CD8-positive, alpha-beta memory T cell (primary cell): Measurements from ENCODE around the gene RAD51B. TPM values are rescaled to one million over a fixed set of nuclear protein-coding genes. Genes with fewer than 3 reads are reported as not detected.
A peak's percentile ranks its signal among the peaks of the same experiment; 100 is the strongest.

Experiments used
- CTCF ChIA-PET: fragments of 350-600 bp; sonication (Branson Sonifier 250); formaldehyde crosslinking; loops from one replicate; lab custom pipeline; 2021; ENCODE audit warnings: antibody characterized with exemption; lab: Charles Lee
- POLR2A ChIA-PET: fragments of 350-600 bp; sonication (Branson Sonifier 250); formaldehyde crosslinking; loops from one replicate; lab custom pipeline; 2021; ENCODE audit warnings: antibody characterized with exemption; lab: Charles Lee
- DNase-seq, 5 donors: peaks; one replicate each; pipeline versions ENCODE4 v3.0.0 to v3.0.0-alpha.2; 2020 to 2022; ENCODE audit warnings: mixed read lengths in 1 of 5
- H3K27ac ChIP-seq: one replicate; pipeline ENCODE4 v1.7.0; 2013; ENCODE audit warnings: low read depth, mild to moderate bottlenecking, low read length, moderate library complexity
- H3K27me3 ChIP-seq: 2 replicates; pipeline ENCODE4 v1.7.0; 2013; ENCODE audit warnings: low read length, mild to moderate bottlenecking; ENCODE audit not compliant: insufficient read depth, poor library complexity, severe bottlenecking
- H3K36me3 ChIP-seq: 2 replicates; pipeline ENCODE4 v1.7.0; 2013; ENCODE audit warnings: mild to moderate bottlenecking, low read length, moderate library complexity; ENCODE audit not compliant: insufficient read depth
- H3K4me1 ChIP-seq: 2 replicates; pipeline ENCODE4 v1.7.0; 2013; ENCODE audit warnings: mild to moderate bottlenecking, low read length, moderate library complexity; ENCODE audit not compliant: insufficient read depth
- H3K4me3 ChIP-seq: 2 replicates; pipeline ENCODE4 v1.7.0; 2013; ENCODE audit warnings: mild to moderate bottlenecking, low read length
- H3K9me3 ChIP-seq: 2 replicates; pipeline ENCODE4 v1.7.0; 2013; ENCODE audit warnings: mild to moderate bottlenecking, low read length
- H3K27ac Mint-ChIP-seq, 8 donors: one replicate each; pipeline ENCODE4 v1.8.0; 2020 to 2021; ENCODE audit warnings: mixed read lengths in 8 of 8, mild to moderate bottlenecking in 6 of 8, inconsistent platforms in 3 of 8, moderate library complexity in 3 of 8
- H3K27me3 Mint-ChIP-seq, 2 donors: one replicate each; pipeline ENCODE4 v1.8.0; 2020 to 2021; ENCODE audit warnings: mixed read lengths in 2 of 2, mild to moderate bottlenecking in 1 of 2, moderate library complexity in 1 of 2
- H3K36me3 Mint-ChIP-seq, 3 donors: one replicate each; pipeline ENCODE4 v1.8.0; 2020 to 2021; ENCODE audit warnings: mixed read lengths in 3 of 3, inconsistent platforms in 1 of 3, mild to moderate bottlenecking in 1 of 3
- H3K4me1 Mint-ChIP-seq, 3 donors: one replicate each; pipeline ENCODE4 v1.8.0; 2020 to 2021; ENCODE audit warnings: mixed read lengths in 3 of 3, inconsistent platforms in 1 of 3, mild to moderate bottlenecking in 1 of 3
- H3K4me3 Mint-ChIP-seq, 7 donors: one replicate each; pipeline ENCODE4 v1.8.0; 2020 to 2021; ENCODE audit warnings: mixed read lengths in 7 of 7, mild to moderate bottlenecking in 6 of 7, moderate library complexity in 4 of 7, inconsistent platforms in 2 of 7
- H3K9me3 Mint-ChIP-seq, 5 donors: one replicate each; pipeline ENCODE4 v1.8.0; 2020 to 2022; ENCODE audit warnings: mixed read lengths in 5 of 5, mild to moderate bottlenecking in 3 of 5, moderate library complexity in 2 of 5, inconsistent platforms in 1 of 5
- polyA plus RNA-seq: library from polyadenylated mRNA; unstranded; fragments of 300-500 nt; fragmentation: Illumina TruSeq; gene quantifications from one replicate; pipeline ENCODE4 v1.2.3, GENCODE V29; 2021
- total RNA-seq, 2 experiments: library from RNA; stranded (reverse); gene quantifications; one replicate each; pipeline ENCODE4 v1.2.3, GENCODE V29; 2021

RAD51B gene
- total and polyA plus RNA-seq, 3 experiments from 2014 or later, result 15.7 to 22.9 (median 17.4) TPM

DNA sequence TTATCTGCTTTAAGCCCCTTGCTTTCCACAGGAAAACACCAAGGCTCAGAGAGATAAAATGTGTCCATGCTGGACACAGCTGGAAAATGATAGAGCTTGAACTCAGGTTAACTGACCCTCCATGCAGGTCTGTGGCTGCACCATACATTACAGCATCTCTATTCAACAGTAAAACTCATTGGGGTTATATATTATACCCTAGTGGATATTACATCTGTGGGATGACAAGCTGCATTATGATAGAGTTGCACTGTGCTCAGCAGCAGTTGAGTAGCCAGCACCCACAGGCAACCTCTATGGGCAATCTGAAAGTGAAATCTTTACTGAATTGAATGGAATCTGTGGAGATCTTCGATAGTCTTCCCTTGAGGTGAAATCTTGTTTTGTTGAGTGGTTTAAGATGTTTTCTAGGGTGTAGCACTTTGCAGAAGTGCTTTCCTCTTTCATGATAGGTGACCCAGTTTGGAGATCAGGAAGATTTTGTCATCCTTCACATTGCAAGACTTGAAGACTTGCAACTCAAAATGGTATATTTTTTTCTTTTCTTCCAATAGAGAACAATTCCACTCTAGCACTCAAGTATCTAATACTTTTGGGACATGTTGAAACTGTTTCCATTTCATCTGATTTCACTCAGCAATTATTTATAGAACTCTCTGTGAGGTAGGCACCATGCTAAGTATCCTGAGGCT lies 389.2 kb downstream of the RAD51B start:
- Mint-ChIP-seq H3K4me1 (peaks cover 49 to 58% (median 55%) of the 10 kb centered on the region in 3 donors), H3K27me3 (no peaks in the 10 kb centered on the region), H3K36me3 (peaks cover 0 to 5% (median 3%) of the 10 kb centered on the region in 3 donors), H3K9me3 (no peaks in the 10 kb centered on the region), H3K27ac (peak overlapping the region; percentile 17 to 96 (median 77)), H3K4me3 (peak overlapping the region; percentile 16 to 87 (median 52))
- Histone ChIP-seq H3K36me3 (no peaks in the 10 kb centered on the region), H3K9me3 (no peaks in the 10 kb centered on the region), H3K27me3 (no peaks in the 10 kb centered on the region), H3K4me1 (peaks cover 37% of the 10 kb centered on the region), H3K27ac (no peak overlapping the region), H3K4me3 (no peak overlapping the region)
- ChIA-PET CTCF (interaction anchor here (0.8 kb wide), 1 partner anchor 39 kb away, joined by 3 read pairs; no protein-coding TSS in a partner anchor), POLR2A (no interaction called here)
- peak in 1 of 5 donors; percentile 11 for DNase-seq

GRCh38 chr14:68210729-68211299 lies 391.2 kb downstream of the RAD51B start:
- Mint-ChIP-seq H3K27ac (peak overlapping the region; percentile 86 to 97 (median 94)), H3K9me3 (no peaks in the 10 kb centered on the region), H3K4me1 (peaks cover 64 to 76% (median 72%) of the 10 kb centered on the region in 3 donors), H3K36me3 (peaks cover 0 to 3% (median 0%) of the 10 kb centered on the region in 3 donors), H3K27me3 (no peaks in the 10 kb centered on the region), H3K4me3 (peak overlapping the region; percentile 78 to 87 (median 85))
- CTCF ChIA-PET, result interaction anchor here (0.5 to 1.2 kb wide), 3 partner anchors 150 to 633 kb away, joined by 3 to 5 read pairs (median 3); no protein-coding TSS in a partner anchor
- Histone ChIP-seq H3K36me3 (no peaks in the 10 kb centered on the region), H3K27me3 (no peaks in the 10 kb centered on the region), H3K4me3 (peak overlapping the region; percentile 43), H3K4me1 (peaks cover 46% of the 10 kb centered on the region), H3K9me3 (no peaks in the 10 kb centered on the region), H3K27ac (peak overlapping the region; percentile 49)
- peak; percentile 22 to 64 (median 34) for DNase-seq
- POLR2A ChIA-PET, result interaction anchor here (1.0 to 1.5 kb wide), 3 partner anchors 582 to 618 kb away, joined by 3 to 10 read pairs (median 5); partner anchors contain the start of gene ZFP36L1

DNA sequence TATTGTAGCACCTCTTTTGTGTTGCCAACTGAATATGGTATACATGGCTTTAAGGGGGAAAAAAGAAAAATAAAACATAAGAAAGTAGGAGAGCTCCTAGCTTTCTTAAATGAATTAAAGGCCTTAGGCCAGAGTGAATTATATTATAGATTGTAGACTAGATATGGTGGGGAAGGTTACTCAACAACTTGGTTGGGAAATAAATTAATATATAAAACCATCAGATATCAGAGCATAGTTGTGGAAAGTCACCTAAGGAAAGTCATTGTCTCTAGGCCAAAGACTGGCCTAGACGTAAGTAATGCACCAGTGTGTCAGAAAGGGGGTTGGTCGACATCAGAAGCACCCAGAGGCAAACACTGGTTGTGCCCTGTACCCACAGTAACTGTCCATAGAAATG lies 391.8 kb downstream of the RAD51B start:
- ChIA-PET CTCF (interaction anchor here (0.8 to 1.2 kb wide), 2 partner anchors 584 to 633 kb away, joined by 3 to 5 read pairs; no protein-coding TSS in a partner anchor), POLR2A (interaction anchor here (1.0 to 1.5 kb wide), 2 partner anchors 582 to 617 kb away, joined by 5 to 10 read pairs; partner anchors contain the start of gene ZFP36L1)
- Mint-ChIP-seq H3K36me3 (no peaks in the 10 kb centered on the region), H3K9me3 (no peaks in the 10 kb centered on the region), H3K27me3 (no peaks in the 10 kb centered on the region), H3K4me1 (peaks cover 64 to 76% (median 72%) of the 10 kb centered on the region in 3 donors), H3K4me3 (peak overlapping the region; percentile 78 to 87 (median 85)), H3K27ac (peak overlapping the region; percentile 86 to 97 (median 94))
- H3K4me3 ChIP-seq, result no peak overlapping the region
- H3K27me3 ChIP-seq, result no peaks in the 10 kb centered on the region
- H3K4me1 ChIP-seq, result peaks cover 46% of the 10 kb centered on the region
- H3K36me3 ChIP-seq, result no peaks in the 10 kb centered on the region
- H3K27ac ChIP-seq, result no peak overlapping the region
- no peak for DNase-seq
- no peaks in the 10 kb centered on the region for H3K9me3 ChIP-seq

DNA sequence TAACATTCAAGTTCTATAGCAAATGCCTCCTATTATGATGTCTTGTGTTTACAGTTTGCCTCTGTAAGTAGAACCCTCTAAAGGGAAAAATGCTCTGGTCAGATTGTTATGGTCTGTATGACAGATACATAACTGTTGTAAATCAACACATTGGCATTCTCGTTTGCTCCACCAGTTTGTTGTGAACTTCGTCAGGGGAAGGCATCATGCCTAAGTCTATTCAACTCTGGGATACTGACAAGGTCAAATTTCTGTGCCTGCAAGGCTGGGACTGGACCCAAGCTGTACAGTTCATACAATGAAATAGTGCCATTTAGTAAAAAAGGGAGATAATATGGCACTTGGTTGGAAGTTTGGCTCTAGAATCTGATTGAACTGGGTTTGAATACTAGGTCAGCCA lies 392.3 kb downstream of the RAD51B start:
- Histone ChIP-seq H3K4me1 (peaks cover 46% of the 10 kb centered on the region), H3K27ac (no peak overlapping the region), H3K9me3 (no peaks in the 10 kb centered on the region), H3K4me3 (no peak overlapping the region), H3K27me3 (no peaks in the 10 kb centered on the region), H3K36me3 (no peaks in the 10 kb centered on the region)
- H3K4me1 Mint-ChIP-seq, result peaks cover 64 to 76% (median 72%) of the 10 kb centered on the region in 3 donors
- ChIA-PET POLR2A (interaction anchor here (1.5 kb wide), 1 partner anchor 581 kb away, joined by 10 read pairs; the partner anchor contains the start of gene ZFP36L1), CTCF (interaction anchor here (1.6 kb wide), 1 partner anchor 17 kb away, joined by 3 read pairs; no protein-coding TSS in a partner anchor)
- H3K9me3 Mint-ChIP-seq, result no peaks in the 10 kb centered on the region
- DNase-seq, result no peak
- H3K27ac Mint-ChIP-seq, result peak overlapping the region in 5 of 8 donors; percentile 50 to 96 (median 93)
- H3K4me3 Mint-ChIP-seq, result peak overlapping the region in 1 of 7 donors; percentile 13
- H3K27me3 Mint-ChIP-seq, result no peaks in the 10 kb centered on the region
- H3K36me3 Mint-ChIP-seq, result no peaks in the 10 kb centered on the region

DNA sequence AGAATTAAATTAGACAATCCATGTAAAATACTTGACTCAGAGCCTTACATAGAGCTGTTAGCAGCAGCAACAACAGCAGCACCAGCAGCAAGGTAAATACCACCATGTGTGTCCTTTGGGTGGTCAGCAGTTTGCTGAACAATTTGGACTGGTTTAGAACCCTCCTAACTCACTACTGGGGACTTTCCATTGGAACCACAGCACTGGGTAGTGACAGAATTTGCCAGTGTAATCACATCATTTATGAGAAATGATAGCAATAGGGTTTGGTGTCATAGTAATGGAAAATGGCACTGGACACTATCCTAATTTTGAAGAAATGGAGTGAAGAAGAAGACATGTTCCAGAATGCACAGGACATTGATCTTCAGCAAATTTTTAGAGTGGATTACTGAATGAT lies 392.8 kb downstream of the RAD51B start:
- peaks cover 61 to 74% (median 71%) of the 10 kb centered on the region in 3 donors for H3K4me1 Mint-ChIP-seq
- Histone ChIP-seq H3K27me3 (no peaks in the 10 kb centered on the region), H3K4me1 (peaks cover 46% of the 10 kb centered on the region), H3K27ac (no peak overlapping the region), H3K9me3 (no peaks in the 10 kb centered on the region), H3K36me3 (no peaks in the 10 kb centered on the region), H3K4me3 (no peak overlapping the region)
- ChIA-PET POLR2A (no interaction called here), CTCF (interaction anchor here (1.6 kb wide), 1 partner anchor 17 kb away, joined by 3 read pairs; no protein-coding TSS in a partner anchor)
- H3K9me3 Mint-ChIP-seq, result no peaks in the 10 kb centered on the region
- no peak overlapping the region for H3K4me3 Mint-ChIP-seq
- H3K27ac Mint-ChIP-seq, result peak overlapping the region in 4 of 8 donors; percentile 50 to 93 (median 75)
- no peak for DNase-seq
- H3K27me3 Mint-ChIP-seq, result no peaks in the 10 kb centered on the region
- H3K36me3 Mint-ChIP-seq, result no peaks in the 10 kb centered on the region

DNA sequence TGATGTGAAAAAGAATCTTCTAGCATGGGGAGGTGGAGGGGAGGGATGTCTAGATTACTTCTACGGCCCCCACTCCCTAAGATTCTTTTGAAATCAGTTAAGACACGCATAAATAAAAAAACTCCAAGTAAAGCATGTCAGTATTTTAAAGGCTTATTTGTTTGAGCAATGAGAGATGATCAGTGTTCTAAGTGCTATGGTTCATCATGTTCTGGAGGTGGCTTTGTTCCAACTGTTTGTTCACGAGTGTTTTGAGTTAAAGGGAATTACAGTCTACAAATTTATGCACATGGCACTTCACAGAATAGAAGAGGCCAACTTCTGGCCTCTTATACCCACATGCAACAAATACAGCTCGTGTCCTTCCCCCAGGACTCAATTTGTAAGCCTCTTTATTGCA lies 394.9 kb downstream of the RAD51B start:
- Histone ChIP-seq H3K36me3 (no peaks in the 10 kb centered on the region), H3K4me3 (no peak overlapping the region), H3K9me3 (no peaks in the 10 kb centered on the region), H3K27ac (no peak overlapping the region), H3K4me1 (peaks cover 32% of the 10 kb centered on the region), H3K27me3 (no peaks in the 10 kb centered on the region)
- Mint-ChIP-seq H3K27me3 (no peaks in the 10 kb centered on the region), H3K36me3 (peaks cover 0 to 3% (median 2%) of the 10 kb centered on the region in 3 donors), H3K27ac (peak overlapping the region in 7 of 8 donors; percentile 15 to 87 (median 57)), H3K4me3 (peak overlapping the region in 4 of 7 donors; percentile 20 to 37 (median 34)), H3K9me3 (no peaks in the 10 kb centered on the region), H3K4me1 (peaks cover 47 to 58% (median 54%) of the 10 kb centered on the region in 3 donors)
- POLR2A ChIA-PET, result no interaction called here
- CTCF ChIA-PET, result no interaction called here
- no peak for DNase-seq

GRCh38 chr14:68215629-68216028 lies 396.1 kb downstream of the RAD51B start:
- POLR2A ChIA-PET, result no interaction called here
- CTCF ChIA-PET, result no interaction called here
- Mint-ChIP-seq H3K27ac (peak overlapping the region in 1 of 8 donors; percentile 24), H3K4me3 (peak overlapping the region in 1 of 7 donors; percentile 13), H3K36me3 (peaks cover 0 to 4% (median 3%) of the 10 kb centered on the region in 3 donors), H3K9me3 (no peaks in the 10 kb centered on the region), H3K4me1 (peaks cover 40 to 48% (median 42%) of the 10 kb centered on the region in 3 donors), H3K27me3 (no peaks in the 10 kb centered on the region)
- Histone ChIP-seq H3K9me3 (no peaks in the 10 kb centered on the region), H3K4me1 (peaks cover 20% of the 10 kb centered on the region), H3K36me3 (no peaks in the 10 kb centered on the region), H3K27ac (no peak overlapping the region), H3K27me3 (no peaks in the 10 kb centered on the region), H3K4me3 (no peak overlapping the region)
- DNase-seq, result no peak
